ENCODE measurements around the gene TTC33.

DNA sequence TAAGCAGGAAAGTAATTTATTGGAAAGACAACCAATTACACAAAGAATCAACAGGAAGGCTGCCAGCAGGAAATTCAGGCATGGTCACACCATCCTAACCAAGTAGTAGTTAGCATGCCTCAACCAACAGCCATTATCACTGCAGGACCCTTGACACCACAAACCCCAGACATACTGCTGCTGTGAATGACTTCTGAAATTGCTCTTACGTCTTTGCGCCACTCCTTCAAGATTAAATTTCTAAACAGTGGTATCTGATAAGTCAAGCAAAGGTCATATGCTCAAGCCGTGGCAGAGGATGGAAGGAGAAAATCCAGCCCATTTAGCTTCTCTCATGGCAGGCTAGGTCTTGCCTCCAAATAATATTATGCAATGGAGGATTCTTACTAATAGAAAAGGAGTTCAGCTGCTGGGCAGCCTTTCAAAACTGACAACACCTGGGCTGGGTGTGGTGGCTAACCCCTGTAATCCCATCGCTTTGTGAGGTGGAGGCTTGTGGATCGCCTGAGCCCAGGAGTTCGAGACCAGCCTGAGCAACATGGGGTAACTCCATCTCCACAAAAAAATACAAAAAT, 81.0 kb downstream of the TTC33 start:
- TF ChIP-seq CTCF (conservative IDR thresholded peaks at IDR 0.05; ENCODE audit: low read length) (no peak), EZH2phosphoT487 (IDR thresholded peaks at IDR 0.05; ENCODE audit: borderline replicate concordance) (no peak)
